Mononuclear cell (primary cell): Measurements from ENCODE around the gene FBN2. TPM values are rescaled to one million over a fixed set of nuclear protein-coding genes. Genes with fewer than 3 reads are reported as not detected.
"Not testable (repeated sequence)": the region's sequence is repeated elsewhere in the genome, so short reads cannot be mapped to it uniquely, and the experiment has no call there.

Source experiments
- H3K27me3 ChIP-seq: 2 replicates; pipeline ENCODE4 v1.6.0; 2011; ENCODE audit warnings: low read length, control low read depth; ENCODE audit not compliant: insufficient read depth
- H3K4me1 ChIP-seq: 2 replicates; pipeline ENCODE4 v1.5.1; 2011; ENCODE audit warnings: mild to moderate bottlenecking, low read length, control low read depth; ENCODE audit not compliant: insufficient read depth
- H3K4me3 ChIP-seq: 2 replicates; pipeline ENCODE4 v1.5.1; 2011; ENCODE audit warnings: mild to moderate bottlenecking, low read length, moderate library complexity
- H3K9me3 ChIP-seq: 2 replicates; pipeline ENCODE4 v1.5.1; 2011; ENCODE audit warnings: low read depth, mild to moderate bottlenecking, control low read depth, low read length
- total RNA-seq: library from RNA; depleted of rRNA; stranded (reverse); fragments of >200 nt; gene quantifications from one replicate; pipeline ENCODE4 v1.2.3, GENCODE V29; 2012

Gene FBN2
- total RNA-seq, 1 donor: 5.1 TPM

- Histone ChIP-seq H3K27me3 (no peaks in the 10 kb centered on the region), H3K4me1 (no peaks in the 10 kb centered on the region), H3K9me3 (no peaks in the 10 kb centered on the region), H3K4me3 (no peak overlapping the region)
Observed at GRCh38 chr5:128475693-128476092, 62.4 kb downstream of the FBN2 start.

- Histone ChIP-seq H3K4me3 (no peak overlapping the region), H3K4me1 (no peaks in the 10 kb centered on the region), H3K27me3 (no peaks in the 10 kb centered on the region), H3K9me3 (no peaks in the 10 kb centered on the region)
Observed at GRCh38 chr5:128472919-128473318, 65.1 kb downstream of the FBN2 start.

GRCh38 chr5:128472036-128472435, 66.0 kb downstream of the FBN2 start:
- Histone ChIP-seq H3K4me1 (no peaks in the 10 kb centered on the region), H3K27me3 (no peaks in the 10 kb centered on the region), H3K4me3 (no peak overlapping the region), H3K9me3 (no peaks in the 10 kb centered on the region)

- no peaks in the 10 kb centered on the region for H3K27me3 ChIP-seq
- H3K9me3 ChIP-seq: no peaks in the 10 kb centered on the region
- H3K4me1 ChIP-seq: no peaks in the 10 kb centered on the region
- no peak overlapping the region for H3K4me3 ChIP-seq
Observed at GRCh38 chr5:128470663-128471062, 67.4 kb downstream of the FBN2 start.

GRCh38 chr5:128469912-128470311, 68.1 kb downstream of the FBN2 start:
- Histone ChIP-seq H3K4me3 (no peak overlapping the region), H3K27me3 (no peaks in the 10 kb centered on the region), H3K4me1 (no peaks in the 10 kb centered on the region), H3K9me3 (no peaks in the 10 kb centered on the region)

GRCh38 chr5:128466980-128467379, 71.1 kb downstream of the FBN2 start:
- H3K27me3 ChIP-seq: no peaks in the 10 kb centered on the region
- H3K9me3 ChIP-seq: no peaks in the 10 kb centered on the region
- no peak overlapping the region for H3K4me3 ChIP-seq
- H3K4me1 ChIP-seq: no peaks in the 10 kb centered on the region

- Histone ChIP-seq H3K27me3 (no peaks in the 10 kb centered on the region), H3K4me3 (no peak overlapping the region), H3K9me3 (no peaks in the 10 kb centered on the region), H3K4me1 (no peaks in the 10 kb centered on the region)
Observed at GRCh38 chr5:128466554-128466953, 71.5 kb downstream of the FBN2 start.

- no peaks in the 10 kb centered on the region for H3K27me3 ChIP-seq
Observed at GRCh38 chr5:128464596-128464995, 73.4 kb downstream of the FBN2 start.

GRCh38 chr5:128462330-128462729, 75.7 kb downstream of the FBN2 start:
- Histone ChIP-seq H3K9me3 (no peaks in the 10 kb centered on the region), H3K27me3 (no peaks in the 10 kb centered on the region), H3K4me1 (no peaks in the 10 kb centered on the region), H3K4me3 (no peak overlapping the region)

More at GRCh38 chr5:128464596-128464995, 73.4 kb downstream of the FBN2 start:
- no peaks in the 10 kb centered on the region for H3K9me3 ChIP-seq
- H3K4me3 ChIP-seq: no peak overlapping the region
- no peaks in the 10 kb centered on the region for H3K4me1 ChIP-seq

GRCh38 chr5:128457147-128457915, 80.7 kb downstream of the FBN2 start:
- H3K9me3 ChIP-seq, H3K4me3 ChIP-seq, H3K4me1 ChIP-seq, H3K27me3 ChIP-seq: not testable (repeated sequence)

- Histone ChIP-seq H3K9me3 (no peaks in the 10 kb centered on the region), H3K27me3 (no peaks in the 10 kb centered on the region), H3K4me1 (no peaks in the 10 kb centered on the region), H3K4me3 (no peak overlapping the region)
Observed at GRCh38 chr5:128455841-128456361, 82.1 kb downstream of the FBN2 start.

GRCh38 chr5:128453121-128453520, 84.9 kb downstream of the FBN2 start:
- no peaks in the 10 kb centered on the region for H3K4me1 ChIP-seq
- H3K4me3 ChIP-seq: no peak overlapping the region
- H3K9me3 ChIP-seq: peaks cover 9% of the 10 kb centered on the region
- no peaks in the 10 kb centered on the region for H3K27me3 ChIP-seq

GRCh38 chr5:128447224-128447623, 90.8 kb downstream of the FBN2 start:
- H3K9me3 ChIP-seq, H3K4me3 ChIP-seq, H3K4me1 ChIP-seq, H3K27me3 ChIP-seq: not testable (repeated sequence)

- no peaks in the 10 kb centered on the region for H3K4me1 ChIP-seq
- no peaks in the 10 kb centered on the region for H3K27me3 ChIP-seq
- H3K9me3 ChIP-seq: no peaks in the 10 kb centered on the region
- H3K4me3 ChIP-seq: no peak overlapping the region
Observed at GRCh38 chr5:128441941-128442350, 96.1 kb downstream of the FBN2 start.

- Histone ChIP-seq H3K9me3 (no peaks in the 10 kb centered on the region), H3K4me1 (no peaks in the 10 kb centered on the region), H3K27me3 (no peaks in the 10 kb centered on the region), H3K4me3 (no peak overlapping the region)
Observed at GRCh38 chr5:128441165-128441564, 96.9 kb downstream of the FBN2 start.

GRCh38 chr5:128436749-128437188, 101.3 kb downstream of the FBN2 start:
- Histone ChIP-seq H3K9me3 (no peaks in the 10 kb centered on the region), H3K27me3 (no peaks in the 10 kb centered on the region), H3K4me1 (peaks cover 11% of the 10 kb centered on the region), H3K4me3 (no peak overlapping the region)
